Adipose tissue (tissue), 3 donors: ENCODE results near the gene TNS3. TPM values are rescaled to one million over a fixed set of nuclear protein-coding genes. Genes with fewer than 3 reads are reported as not detected.
"Not testable (repeated sequence)": the region's sequence is repeated elsewhere in the genome, so short reads cannot be mapped to it uniquely, and the experiment has no call there.

ENCODE experiments used
- H3K27ac ChIP-seq: one replicate; pipeline ENCODE4 v1.5.1; 2013; ENCODE audit warnings: low read depth, low read length
- WGBS, 3 donors: extraction: QIAGEN DNeasy Blood & Tissue Kit; methylation state at CpG; one replicate each; pipeline ENCODE4 v1.1.7; 2013; 5-methylcytosine and 5-hydroxymethylcytosine counted together
- polyA plus RNA-seq, 3 donors: library from polyadenylated mRNA; stranded (reverse); fragments of 200-250 nt; gene quantifications; one replicate each; pipeline ENCODE4 v1.2.3, GENCODE V29; 2013
- donor health status: healthy with polysubstance abuse.
- donor health status: Bipolar disorder and iron deficiency.
- donor health status: healthy.

TNS3 gene
- polyA plus RNA-seq, 3 donors, result 23.2 to 45.4 (median 27.0) TPM

GRCh38 chr7:47474211-47474936 is 107.5 kb downstream of the TNS3 start:
- WGBS, 3 donors, result 88 to 96% (median 95%) methylated on average over 2 of the region's 2 CpGs
- H3K27ac ChIP-seq, result no peak overlapping the region

- H3K27ac ChIP-seq, result no peak overlapping the region
- 65 to 72% (median 70%) methylated on average over 6 of the region's 6 CpGs for WGBS, 3 donors
These were observed 108.3 kb downstream of the TNS3 start for GRCh38 chr7:47473499-47474210.

GRCh38 chr7:47472444-47473157 is 109.3 kb downstream of the TNS3 start:
- H3K27ac ChIP-seq, result no peak overlapping the region
- WGBS, 3 donors, result 73 to 87% (median 87%) methylated on average over 19 of the region's 19 CpGs

- WGBS, 3 donors, result 73 to 87% (median 79%) methylated on average over 3 of the region's 3 CpGs
- no peak overlapping the region for H3K27ac ChIP-seq
These were observed 110.1 kb downstream of the TNS3 start for GRCh38 chr7:47471831-47472230.

- 57 to 91% (median 89%) methylated on average over 9 of the region's 9 CpGs for WGBS, 3 donors
- H3K27ac ChIP-seq, result no peak overlapping the region
These were observed 110.6 kb downstream of the TNS3 start for GRCh38 chr7:47471358-47471703.

GRCh38 chr7:47470567-47471357 is 111.1 kb downstream of the TNS3 start:
- no peak overlapping the region for H3K27ac ChIP-seq
- WGBS, 3 donors, result 27 to 88% (median 84%) methylated on average over 13 of the region's 13 CpGs

GRCh38 chr7:47469846-47470245 is 112.1 kb downstream of the TNS3 start:
- WGBS, 3 donors, result 29 to 95% (median 91%) methylated on average over 5 of the region's 5 CpGs
- not testable (repeated sequence) for H3K27ac ChIP-seq

- H3K27ac ChIP-seq, result no peak overlapping the region
- WGBS, 3 donors, result 82 to 87% (median 84%) methylated on average over 4 of the region's 4 CpGs
These were observed 115.1 kb downstream of the TNS3 start for GRCh38 chr7:47466832-47467231.

- no peak overlapping the region for H3K27ac ChIP-seq
These were observed 116.7 kb downstream of the TNS3 start for GRCh38 chr7:47465191-47465590.

GRCh38 chr7:47464266-47464665 is 117.6 kb downstream of the TNS3 start:
- 89 to 93% (median 92%) methylated on average over 9 of the region's 9 CpGs for WGBS, 3 donors
- H3K27ac ChIP-seq, result no peak overlapping the region

More at GRCh38 chr7:47465191-47465590, 116.7 kb downstream of the TNS3 start:
- WGBS, 3 donors, result 69 to 82% (median 79%) methylated on average over 7 of the region's 7 CpGs

- H3K27ac ChIP-seq, result no peak overlapping the region
- 87 to 96% (median 95%) methylated on average over 4 of the region's 4 CpGs for WGBS, 3 donors
These were observed 120.2 kb downstream of the TNS3 start for GRCh38 chr7:47461746-47462145.

- WGBS, 3 donors, result 48 to 68% (median 51%) methylated on average over 4 of the region's 4 CpGs
- no peak overlapping the region for H3K27ac ChIP-seq
These were observed 120.8 kb downstream of the TNS3 start for GRCh38 chr7:47461161-47461560.

GRCh38 chr7:47460251-47460989 is 121.5 kb downstream of the TNS3 start:
- H3K27ac ChIP-seq, result no peak overlapping the region
- WGBS, 3 donors, result 78 to 85% (median 84%) methylated on average over 11 of the region's 11 CpGs

- H3K27ac ChIP-seq, result no peak overlapping the region
- 69 to 81% (median 79%) methylated on average over 5 of the region's 5 CpGs for WGBS, 3 donors
These were observed 123.4 kb downstream of the TNS3 start for GRCh38 chr7:47458486-47458885.

GRCh38 chr7:47458057-47458456 is 123.9 kb downstream of the TNS3 start:
- WGBS, 3 donors, result 30 to 52% (median 51%) methylated on average over 5 of the region's 5 CpGs
- H3K27ac ChIP-seq, result no peak overlapping the region

- 79 to 96% (median 96%) methylated on average over 14 of the region's 14 CpGs for WGBS, 3 donors
- no peak overlapping the region for H3K27ac ChIP-seq
These were observed 125.5 kb downstream of the TNS3 start for GRCh38 chr7:47456210-47456955.

GRCh38 chr7:47455872-47456185 is 126.1 kb downstream of the TNS3 start:
- no peak overlapping the region for H3K27ac ChIP-seq
- 82 to 95% (median 92%) methylated on average over 5 of the region's 5 CpGs for WGBS, 3 donors
